AG04449 (cell line): ENCODE measurements around the gene IST1.

Experiments used
- CTCF ChIA-PET: fragments of 350-600 bp; formaldehyde crosslinking; extraction: SDS; loops from one replicate; lab custom pipeline; 2021; ENCODE audit warnings: antibody characterized with exemption; lab: Yijun Ruan, JAX
- POLR2A ChIA-PET: fragments of 400-600, 350-600 bp; formaldehyde crosslinking; extraction: SDS; loops from one replicate; lab custom pipeline; 2020; ENCODE audit warnings: antibody characterized with exemption, inconsistent platforms; lab: Yijun Ruan, JAX
- DNase-seq: peaks from one replicate; pipeline ENCODE4 v3.0.0-alpha.2; 2010; ENCODE audit warnings: low read depth, low spot score
- H3K4me3 ChIP-seq: 2 replicates; pipeline ENCODE4 v1.5.1; 2011; ENCODE audit warnings: low read depth, mild to moderate bottlenecking, control low read depth, low read length
- CTCF ChIP-seq: IDR thresholded peaks from one replicate; pipeline ENCODE4 v1.5.1; 2011; ENCODE audit warnings: mild to moderate bottlenecking, moderate library complexity, low read length, control low read depth, inconsistent platforms; ENCODE audit not compliant: insufficient read depth; ENCODE audit errors: missing control alignments

IST1 gene

GRCh38 chr16:71870818-71871217, 24.5 kb upstream of the IST1 start:
- ChIA-PET POLR2A (no interaction called here), CTCF (interaction anchor here (1.0 to 25.4 kb wide), 3 partner anchors 11 to 90 kb away, joined by 3 to 295 read pairs (median 5); partner anchors contain the start of gene ZNF821)
- H3K4me3 ChIP-seq = no peak overlapping the region
- DNase-seq = no peak
- TF ChIP-seq CTCF = no peak

GRCh38 chr16:71873199-71873598, 22.1 kb upstream of the IST1 start:
- TF ChIP-seq CTCF = no peak
- POLR2A ChIA-PET = no interaction called here
- no peak overlapping the region for H3K4me3 ChIP-seq
- DNase-seq = no peak
- CTCF ChIA-PET = interaction anchor here (1.2 to 25.4 kb wide), 3 partner anchors 9 to 88 kb away, joined by 3 to 295 read pairs (median 10); partner anchors contain the start of gene ZNF821

- CTCF ChIA-PET = interaction anchor here (1.0 to 6.2 kb wide), 2 partner anchors 15 to 17 kb away, joined by 3 to 295 read pairs; partner anchors contain the start of gene IST1
- TF ChIP-seq CTCF = no peak
- no peak for DNase-seq
- H3K4me3 ChIP-seq = no peak overlapping the region
- POLR2A ChIA-PET = no interaction called here
These were observed 16.4 kb upstream of the IST1 start for GRCh38 chr16:71878911-71879310.

GRCh38 chr16:71880176-71880575, 15.2 kb upstream of the IST1 start:
- no peak for TF ChIP-seq CTCF
- ChIA-PET POLR2A (no interaction called here), CTCF (interaction anchor here (0.7 to 7.6 kb wide), 3 partner anchors 17 to 126 kb away, joined by 3 to 295 read pairs (median 92); no protein-coding TSS in a partner anchor)
- no peak overlapping the region for H3K4me3 ChIP-seq
- no peak for DNase-seq

- peak; percentile 67 for TF ChIP-seq CTCF
These were observed 12.7 kb upstream of the IST1 start for GRCh38 chr16:71882505-71883167.

More at GRCh38 chr16:71882505-71883167, 12.7 kb upstream of the IST1 start:
- CTCF ChIA-PET = interaction anchor here (0.6 to 7.6 kb wide), 49 partner anchors 9 to 216 kb away, joined by 3 to 295 read pairs (median 4); partner anchors contain the start of genes AP1G1 and IST1
- DNase-seq = no peak
- H3K4me3 ChIP-seq = peak overlapping the region; percentile 76
- POLR2A ChIA-PET = interaction anchor here (0.6 to 2.1 kb wide), 3 partner anchors 13 to 76 kb away, joined by 4 to 11 read pairs (median 5); partner anchors contain the start of gene IST1
